Measurements from ENCODE around the gene INPP4A. TPM values are rescaled to one million over a fixed set of nuclear protein-coding genes. Genes with fewer than 3 reads are reported as not detected.

INPP4A gene
- total and polyA plus RNA-seq, 2 of the 13 experiments (the other 11 are each of a cell fraction or from before 2014, with no cell fraction given), result 10.1 to 10.9 TPM

GRCh38 chr2:98514096-98514639 is 69.5 kb downstream of the INPP4A start:
- no peaks in the 10 kb centered on the region for H4K20me1 ChIP-seq (ENCODE audit: insufficient read depth, low read length)
- no peak overlapping the region for H2AFZ ChIP-seq (ENCODE audit: low read length)
- H3K9ac ChIP-seq (ENCODE audit: insufficient read depth, low read depth, low read length), result no peak overlapping the region
- no peak overlapping the region for H3K27ac ChIP-seq (ENCODE audit: extremely low read length, insufficient read depth, low read length)
- ATAC-seq (no peak), FAIRE-seq (no peak), DNase-seq (ENCODE audit: low spot score) (no peak)
- H3K9me3 ChIP-seq (ENCODE audit: low read length), result no peaks in the 10 kb centered on the region
- POLR2A ChIA-PET, result no interaction called here
- WGBS (ENCODE audit: low lambda C conversion rate), result 92% methylated on average over 5 of the region's 5 CpGs
- in situ Hi-C loops (cut with HindIII; ENCODE audit: extremely low pct_ligation_motif_present, low pct_unique_long_range_greater_than_20kb) (no loop called here), intact Hi-C loops (cut with micrococcal nuclease; ENCODE audit: unreplicated experiment) (no loop called here)
- no peaks in the 10 kb centered on the region for H3K79me2 ChIP-seq (ENCODE audit: insufficient read depth, low read length)
- no peaks in the 10 kb centered on the region for H3K27me3 ChIP-seq (ENCODE audit: control insufficient read depth in 1 of 2, insufficient read depth in 2 of 2, low read length in 2 of 2)
- no peak overlapping the region for H3K4me2 ChIP-seq (ENCODE audit: low read depth, low read length)
- CTCF ChIA-PET (ENCODE audit: low intra/inter-chr PET ratio, low total read pairs), result no interaction called here
- TF ChIP-seq ZNF776 (CRISPR knock-in tag; IDR thresholded peaks at IDR 0.05) (no peak), SMC3 (IDR thresholded peaks at IDR 0.05; ENCODE audit: low read length) (no peak), CEBPB (IDR thresholded peaks at IDR 0.05; ENCODE audit: borderline replicate concordance, low read depth, low read length) (peak; percentile 38; the same call in 1 of the 2 replicates), ZNF326 (CRISPR knock-in tag; IDR thresholded peaks at IDR 0.05; ENCODE audit: borderline replicate concordance) (no peak), ZFP36L1 (CRISPR knock-in tag; IDR thresholded peaks at IDR 0.05) (no peak)
- TF ChIP-seq, protein P1, sequence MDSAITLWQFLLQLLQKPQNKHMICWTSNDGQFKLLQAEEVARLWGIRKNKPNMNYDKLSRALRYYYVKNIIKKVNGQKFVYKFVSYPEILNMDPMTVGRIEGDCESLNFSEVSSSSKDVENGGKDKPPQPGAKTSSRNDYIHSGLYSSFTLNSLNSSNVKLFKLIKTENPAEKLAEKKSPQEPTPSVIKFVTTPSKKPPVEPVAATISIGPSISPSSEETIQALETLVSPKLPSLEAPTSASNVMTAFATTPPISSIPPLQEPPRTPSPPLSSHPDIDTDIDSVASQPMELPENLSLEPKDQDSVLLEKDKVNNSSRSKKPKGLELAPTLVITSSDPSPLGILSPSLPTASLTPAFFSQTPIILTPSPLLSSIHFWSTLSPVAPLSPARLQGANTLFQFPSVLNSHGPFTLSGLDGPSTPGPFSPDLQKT (CRISPR knock-in tag; IDR thresholded peaks at IDR 0.05; ENCODE audit: borderline replicate concordance), result no peak
- BruUV-seq (replicated peaks), result no TSS peak
- no peaks in the 10 kb centered on the region for H3K36me3 ChIP-seq (replicated peaks in 1 of 2; ENCODE audit: control insufficient read depth in 1 of 2, insufficient read depth in 2 of 2, low read length in 2 of 2)
- H3K4me1 ChIP-seq (ENCODE audit: insufficient read depth, low read length), result no peaks in the 10 kb centered on the region
- H3K4me3 ChIP-seq (replicated peaks in 1 of 3; ENCODE audit: insufficient read depth in 1 of 3, low read depth in 2 of 3, low read length in 3 of 3), result no peak overlapping the region

GRCh38 chr2:98514879-98515249 is 70.2 kb downstream of the INPP4A start:
- Histone ChIP-seq H4K20me1 (ENCODE audit: insufficient read depth, low read length) (no peaks in the 10 kb centered on the region), H2AFZ (ENCODE audit: low read length) (no peak overlapping the region), H3K4me1 (ENCODE audit: insufficient read depth, low read length) (no peaks in the 10 kb centered on the region), H3K27ac (ENCODE audit: extremely low read length, insufficient read depth, low read length) (no peak overlapping the region), H3K79me2 (ENCODE audit: insufficient read depth, low read length) (no peaks in the 10 kb centered on the region), H3K36me3 (replicated peaks in 1 of 2; ENCODE audit: control insufficient read depth in 1 of 2, insufficient read depth in 2 of 2, low read length in 2 of 2) (no peaks in the 10 kb centered on the region), H3K9me3 (ENCODE audit: low read length) (no peaks in the 10 kb centered on the region), H3K4me2 (ENCODE audit: low read depth, low read length) (no peak overlapping the region), H3K27me3 (ENCODE audit: control insufficient read depth in 1 of 2, insufficient read depth in 2 of 2, low read length in 2 of 2) (no peaks in the 10 kb centered on the region), H3K9ac (ENCODE audit: insufficient read depth, low read depth, low read length) (no peak overlapping the region), H3K4me3 (replicated peaks in 1 of 3; ENCODE audit: insufficient read depth in 1 of 3, low read depth in 2 of 3, low read length in 3 of 3) (no peak overlapping the region)
- 98% methylated on average over 4 of the region's 4 CpGs for WGBS (ENCODE audit: low lambda C conversion rate)
- ATAC-seq (no peak), DNase-seq (ENCODE audit: low spot score) (no peak), FAIRE-seq (no peak)
- intact Hi-C loops (cut with micrococcal nuclease; ENCODE audit: unreplicated experiment) (no loop called here), in situ Hi-C loops (cut with HindIII; ENCODE audit: extremely low pct_ligation_motif_present, low pct_unique_long_range_greater_than_20kb) (no loop called here)
- CTCF ChIA-PET (ENCODE audit: low intra/inter-chr PET ratio, low total read pairs), result no interaction called here
- BruUV-seq (replicated peaks), result no TSS peak
- POLR2A ChIA-PET, result no interaction called here
- TF ChIP-seq THAP8 (CRISPR knock-in tag; IDR thresholded peaks at IDR 0.05; ENCODE audit: borderline replicate concordance), result no peak
- TF ChIP-seq ZBTB21 (CRISPR knock-in tag; IDR thresholded peaks at IDR 0.05), result no peak
- no peak for TF ChIP-seq SUZ12 (IDR thresholded peaks at IDR 0.05; ENCODE audit: low read depth, low read length)
- no peak for TF ChIP-seq NPAS2 (CRISPR knock-in tag; IDR thresholded peaks at IDR 0.05; ENCODE audit: borderline replicate concordance)
- no peak for TF ChIP-seq SNAPC4 (CRISPR knock-in tag; IDR thresholded peaks at IDR 0.05)
- no peak for TF ChIP-seq SATB2 (CRISPR knock-in tag; IDR thresholded peaks at IDR 0.05)
- TF ChIP-seq REPIN1 (CRISPR knock-in tag; IDR thresholded peaks at IDR 0.05; ENCODE audit: borderline replicate concordance, low read depth), result no peak
